Measurements from ENCODE around the gene B3GNT2.

DNA sequence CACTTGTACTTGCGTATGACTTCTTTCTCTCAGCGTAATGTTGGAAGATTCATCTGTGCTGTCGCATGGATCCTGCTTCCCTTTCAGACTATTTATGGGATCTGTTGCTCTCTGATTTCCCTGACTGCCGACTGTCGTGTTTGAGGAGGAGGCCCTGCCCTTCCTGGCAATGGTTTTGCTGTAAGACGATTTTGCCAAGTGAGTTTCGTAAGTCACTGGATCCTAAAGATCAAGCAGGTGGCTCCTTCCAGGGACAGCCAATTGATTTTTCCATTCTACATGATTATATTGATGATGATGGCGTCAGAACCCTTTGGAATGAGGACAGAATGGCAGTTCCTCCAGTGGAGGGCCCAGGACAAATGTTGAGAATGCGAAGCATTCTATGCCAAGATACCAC, 8.7 kb upstream of the B3GNT2 start:
- TF ChIP-seq TAF1 (IDR thresholded peaks at IDR 0.05; ENCODE audit: borderline replicate concordance, low read depth, low read length): no peak
- no peak for TF ChIP-seq POLR2A (IDR thresholded peaks at IDR 0.05; ENCODE audit: low read depth, low read length)

Measured in GM12892 (cell line).